Measurements from ENCODE around the gene GXYLT2.

The GXYLT2 gene, protein sequence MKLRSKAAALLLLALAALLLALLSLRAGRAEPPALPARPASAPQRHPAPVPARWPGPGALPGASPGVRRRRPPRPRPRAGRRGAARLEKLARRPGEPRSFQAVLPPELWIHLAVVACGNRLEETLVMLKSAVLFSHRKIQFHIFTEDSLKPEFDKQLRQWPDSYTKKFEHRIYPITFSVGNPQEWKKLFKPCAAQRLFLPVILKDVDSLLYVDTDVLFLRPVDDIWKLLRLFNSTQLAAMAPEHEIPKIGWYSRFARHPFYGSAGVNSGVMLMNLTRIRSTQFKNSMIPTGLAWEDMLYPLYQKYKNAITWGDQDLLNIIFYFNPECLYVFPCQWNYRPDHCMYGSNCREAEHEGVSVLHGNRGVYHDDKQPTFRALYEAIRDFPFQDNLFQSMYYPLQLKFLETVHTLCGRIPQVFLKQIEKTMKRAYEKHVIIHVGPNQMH

DNA sequence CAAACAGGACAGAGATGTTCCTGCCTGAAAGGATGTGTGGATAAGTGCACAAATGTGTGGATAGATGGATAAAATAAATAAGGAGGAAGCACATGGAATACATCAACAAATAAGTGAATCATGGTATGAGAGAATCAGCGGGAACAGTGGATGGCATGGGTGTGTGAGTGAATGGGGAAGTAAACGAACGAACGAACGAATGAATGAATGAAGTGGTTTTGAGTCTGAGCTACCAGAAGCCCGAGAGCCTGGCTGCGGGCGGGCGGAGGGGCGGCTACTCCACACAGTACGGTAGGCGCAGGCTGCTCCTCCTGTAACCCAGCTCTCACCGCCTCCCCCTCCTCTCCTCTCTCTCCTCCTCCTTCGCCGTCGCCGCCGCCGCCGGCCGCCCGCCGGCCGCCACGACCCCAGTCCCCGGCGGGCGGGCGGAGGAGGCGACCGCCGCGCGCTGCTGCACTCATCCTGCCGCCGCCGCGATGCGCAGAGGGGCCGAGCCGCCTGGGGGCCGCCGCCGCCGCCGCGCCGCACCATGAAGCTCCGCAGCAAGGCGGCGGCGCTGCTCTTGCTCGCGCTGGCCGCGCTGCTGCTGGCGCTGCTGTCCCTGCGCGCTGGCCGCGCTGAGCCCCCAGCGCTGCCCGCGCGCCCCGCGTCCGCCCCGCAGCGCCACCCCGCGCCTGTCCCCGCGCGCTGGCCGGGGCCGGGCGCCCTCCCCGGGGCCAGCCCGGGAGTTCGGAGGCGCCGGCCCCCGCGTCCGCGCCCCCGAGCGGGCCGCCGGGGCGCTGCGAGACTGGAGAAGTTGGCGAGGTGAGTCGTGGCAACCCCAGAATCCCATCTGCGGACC lies at the start of gene GXYLT2:
Gene GXYLT2, plus strand, starts transcription at position 342 of the 841 bp plus-strand sequence. Its CDS starts 188 bp downstream, at position 530.
- peak; percentile 52 to 75 for DNase-seq

DNA sequence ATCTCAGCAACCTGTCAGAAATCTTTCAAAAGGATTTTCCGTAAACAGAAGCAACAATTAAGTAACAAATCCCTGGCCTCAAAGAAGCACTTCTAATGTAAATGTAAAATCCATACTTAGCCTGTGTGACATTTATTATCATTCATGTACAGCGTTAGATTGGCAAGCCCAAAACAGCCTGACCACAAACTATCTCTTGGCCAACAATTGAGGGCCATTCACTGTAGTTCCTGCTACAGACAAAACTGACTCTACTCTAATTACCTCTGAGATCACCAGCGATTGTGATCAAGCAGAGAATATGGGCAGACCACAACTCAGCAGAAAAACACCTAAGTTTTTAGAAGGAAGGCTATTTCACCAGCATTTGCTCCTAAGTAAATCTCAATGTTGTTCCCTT lies 48.8 kb upstream of the GXYLT2 start:
- no peak for DNase-seq

DNA sequence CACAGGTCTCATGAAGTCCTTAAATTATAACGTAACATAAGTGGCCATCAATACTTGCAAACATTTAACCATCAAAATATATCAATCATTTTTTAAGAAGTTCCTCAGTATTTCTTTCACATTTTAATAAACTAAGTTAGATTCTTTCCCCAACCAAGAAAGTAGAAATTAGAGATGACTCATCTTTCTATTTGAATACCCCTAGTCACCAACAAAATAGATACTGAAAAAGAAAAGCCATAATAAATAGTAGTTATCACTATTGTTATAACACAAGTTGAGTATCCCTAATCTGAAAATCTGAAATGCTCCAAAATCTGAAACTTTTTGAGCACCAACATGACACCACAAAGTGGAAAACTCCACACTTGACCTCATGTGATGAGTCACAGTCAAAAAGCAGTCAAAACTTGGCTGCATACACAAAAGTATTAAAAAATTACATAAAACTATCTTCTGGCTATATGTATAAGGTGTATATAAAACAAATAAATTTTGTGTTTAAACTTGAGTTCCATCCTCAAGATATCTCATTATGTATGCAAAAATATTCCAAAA lies 43.3 kb upstream of the GXYLT2 start:
- DNase-seq, result no peak

DNA sequence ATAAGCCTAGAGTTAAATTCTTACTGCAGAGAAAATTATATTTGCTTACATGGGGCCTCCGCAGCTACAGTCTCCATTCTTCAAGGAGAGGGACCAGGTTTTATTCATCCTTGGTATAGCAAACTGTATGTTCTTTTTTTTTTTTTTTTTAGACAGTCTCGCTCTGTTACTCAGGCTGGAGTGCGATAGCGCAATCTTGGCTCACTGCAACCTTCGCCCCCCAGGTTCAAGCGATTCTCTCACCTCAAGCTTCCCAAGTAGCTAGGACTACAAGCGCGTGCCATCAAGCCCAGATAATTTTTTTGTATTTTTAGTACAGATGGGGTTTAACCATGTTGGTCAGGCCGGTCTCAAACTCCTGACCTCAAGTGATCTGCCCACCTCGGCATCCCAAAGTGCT lies 41.7 kb upstream of the GXYLT2 start:
- no peak for DNase-seq

DNA sequence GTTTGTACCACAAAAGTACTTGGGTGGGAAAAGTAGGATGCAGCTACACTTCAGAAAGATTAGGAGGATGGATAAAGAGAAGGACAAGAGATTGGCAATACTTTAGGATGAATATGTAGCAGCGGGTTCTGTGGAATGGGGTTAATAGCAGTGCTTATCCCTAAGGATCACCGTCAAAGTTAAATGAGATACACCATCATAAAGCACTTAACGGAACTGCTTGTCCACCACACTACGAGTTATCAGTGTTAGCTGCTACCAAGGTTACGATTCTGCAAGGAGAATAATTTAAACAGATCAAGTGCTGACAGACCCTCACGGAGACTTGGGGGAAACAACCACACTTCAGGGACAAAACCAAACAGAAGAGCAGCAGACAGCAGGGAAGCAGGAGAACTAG lies 40.6 kb upstream of the GXYLT2 start:
- no peak for DNase-seq

DNA sequence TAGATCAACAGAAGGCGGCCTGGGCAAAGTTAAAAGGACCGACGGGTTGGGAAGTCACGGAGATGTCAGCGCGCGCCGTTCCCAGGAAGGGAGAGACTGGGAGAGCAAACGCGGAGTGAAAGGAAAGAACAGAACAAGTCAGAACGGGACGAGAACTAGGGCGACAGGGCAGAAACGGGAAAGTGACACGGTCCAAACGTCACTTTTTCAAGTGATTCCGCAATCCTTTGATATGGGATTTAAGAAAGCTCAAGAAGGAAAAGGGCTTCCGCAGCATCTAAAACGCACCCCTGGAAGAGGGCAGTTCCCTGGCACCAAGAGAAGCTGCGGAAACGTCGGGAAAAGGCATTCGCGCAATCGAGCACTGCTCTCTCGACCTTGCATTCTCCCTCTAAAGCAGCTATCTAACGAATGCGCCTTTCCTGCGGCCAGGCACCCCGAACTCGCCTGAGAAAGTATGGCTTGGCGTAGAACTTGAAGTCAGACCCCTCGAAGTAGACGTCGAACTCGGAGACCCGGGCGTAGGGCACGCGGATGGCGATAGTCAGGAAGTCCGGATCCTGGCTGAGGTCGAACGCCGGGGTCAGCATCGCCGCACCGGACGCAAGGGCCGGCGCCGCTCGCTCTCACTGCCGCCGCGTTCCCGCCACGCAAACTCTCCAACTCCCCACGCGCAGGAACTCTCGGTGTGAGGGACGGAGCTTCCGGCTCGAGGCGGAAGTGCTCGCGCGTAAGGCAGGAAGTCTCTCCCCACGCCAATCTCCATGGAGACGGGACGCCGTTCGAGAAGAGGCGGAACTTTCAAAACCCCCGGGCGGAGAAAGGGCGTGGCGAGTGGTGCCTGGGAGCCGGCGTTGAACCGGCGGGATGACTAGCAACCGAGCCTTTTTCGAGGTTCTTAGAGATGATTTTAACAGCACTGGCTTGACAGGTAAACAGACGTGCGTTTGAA lies 39.8 kb upstream of the GXYLT2 start, which contains the start of gene SHQ1:
Gene SHQ1, minus strand, starts transcription at position 695 of the 952 bp plus-strand sequence. Its CDS starts 105 bp downstream, at position 590.
- DNase-seq, result peak; percentile 88 to 91

DNA sequence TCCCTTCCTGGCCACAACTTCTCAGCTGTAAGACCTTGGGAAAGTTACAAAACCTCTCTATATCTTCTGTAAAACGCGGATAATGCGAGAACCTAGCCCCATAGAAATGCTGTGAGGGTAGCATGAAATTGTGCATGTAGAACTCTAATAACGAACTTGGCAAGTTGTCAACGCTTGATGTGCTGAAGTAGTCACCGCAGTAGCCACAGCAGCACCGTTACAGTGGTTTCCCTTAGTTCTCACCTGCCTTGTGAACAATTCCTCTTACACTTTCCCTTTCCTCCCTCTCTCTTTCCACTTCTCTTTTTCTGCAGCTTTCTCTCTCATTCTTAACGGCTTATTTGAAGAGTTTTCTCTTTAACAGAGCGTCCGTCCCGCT lies 39.2 kb upstream of the GXYLT2 start:
- DNase-seq, result peak in 1 of 2 experiments; percentile 16

DNA sequence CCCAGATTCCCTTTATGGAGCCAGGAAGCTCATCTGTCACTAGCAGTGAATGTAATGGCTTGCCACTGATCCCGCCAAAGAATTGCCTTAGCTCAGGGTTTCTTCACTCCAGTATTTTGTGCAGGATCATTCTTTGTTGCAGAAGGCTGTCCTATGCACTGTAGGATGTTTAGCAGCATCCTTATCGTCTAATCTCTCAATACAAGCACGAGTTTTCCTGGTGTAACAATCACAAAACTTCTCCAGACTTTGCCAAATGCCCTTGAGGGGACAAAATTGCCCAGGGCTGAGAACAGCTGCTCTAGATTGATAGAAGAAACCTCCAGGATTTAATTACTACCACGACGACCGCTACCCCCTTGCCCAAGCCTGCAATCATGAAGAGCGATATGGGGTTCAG lies 32.8 kb upstream of the GXYLT2 start:
- no peak for DNase-seq

DNA sequence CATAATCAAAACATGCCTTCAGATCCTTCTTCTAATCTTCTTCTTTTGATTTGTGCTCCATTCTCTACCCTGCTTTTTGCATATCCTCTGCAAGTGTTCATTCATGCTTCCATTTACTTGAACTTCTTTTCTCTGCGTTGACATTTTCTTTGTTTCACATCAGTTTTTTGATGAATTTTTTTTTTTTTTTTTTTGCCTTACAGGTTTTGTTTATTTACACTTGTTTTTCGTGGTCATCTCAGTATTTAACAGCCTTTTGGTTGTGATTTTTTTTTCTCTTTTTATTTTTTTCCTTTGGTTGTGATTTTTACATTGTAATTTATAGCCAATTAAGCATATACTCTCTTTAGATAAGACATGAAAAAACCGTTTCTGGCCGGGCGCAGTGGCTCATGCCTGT lies 27.8 kb upstream of the GXYLT2 start:
- DNase-seq, result no peak

DNA sequence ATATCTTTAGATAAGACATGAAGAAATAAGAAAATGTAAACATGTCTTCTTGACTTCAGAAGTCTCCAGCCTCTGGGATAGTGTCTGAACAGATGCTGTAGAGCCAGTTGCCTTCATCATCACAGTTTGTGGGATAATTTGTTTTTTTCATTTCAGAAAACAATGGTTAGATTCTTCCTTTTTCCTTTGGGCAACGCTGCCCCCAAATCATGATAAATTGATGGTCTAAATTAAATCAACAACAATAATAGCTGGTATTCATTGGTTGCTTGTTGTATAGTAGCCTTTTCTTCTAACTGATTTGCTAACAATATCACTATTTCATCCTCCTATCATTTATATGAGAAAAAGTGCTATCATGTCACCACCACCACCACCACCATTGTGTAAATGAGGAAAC lies 27.0 kb upstream of the GXYLT2 start:
- no peak for DNase-seq

DNA sequence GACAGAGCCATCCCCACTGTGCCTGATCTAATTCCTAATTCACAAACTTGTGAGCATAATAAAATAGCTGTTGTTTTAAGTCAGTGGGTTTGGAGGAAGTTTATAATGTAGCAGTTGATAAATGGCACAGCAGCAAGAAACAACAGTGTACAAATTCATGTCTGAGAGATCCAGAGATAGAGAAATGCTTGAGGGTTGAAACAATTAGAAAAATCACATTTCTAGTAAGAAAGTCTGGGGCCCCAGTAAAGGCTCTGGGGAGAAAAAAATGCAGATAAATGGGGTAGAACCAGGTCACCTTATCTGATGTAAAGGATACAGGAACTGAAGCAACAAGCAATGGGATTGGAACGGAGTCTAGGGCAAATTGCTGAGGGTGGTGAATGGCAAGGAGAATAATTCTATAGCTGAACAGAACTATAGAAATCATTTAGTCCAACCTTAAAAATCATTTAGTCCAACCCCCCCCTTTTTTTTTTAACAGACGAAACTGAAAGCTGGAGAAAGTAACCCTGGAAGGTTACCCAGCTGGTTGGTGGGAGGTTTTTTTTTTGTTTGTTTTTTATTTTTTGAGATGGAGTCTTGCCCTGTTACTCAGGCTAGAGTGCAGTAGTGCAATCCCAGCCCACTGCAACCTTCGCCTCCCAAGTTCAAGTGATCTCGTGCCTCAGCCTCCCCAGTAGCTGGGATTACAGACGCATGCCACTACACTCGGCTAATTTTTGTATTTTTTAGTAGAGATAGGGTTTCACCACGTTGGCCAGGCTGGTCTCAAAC lies 25.3 kb upstream of the GXYLT2 start:
- no peak for DNase-seq

DNA sequence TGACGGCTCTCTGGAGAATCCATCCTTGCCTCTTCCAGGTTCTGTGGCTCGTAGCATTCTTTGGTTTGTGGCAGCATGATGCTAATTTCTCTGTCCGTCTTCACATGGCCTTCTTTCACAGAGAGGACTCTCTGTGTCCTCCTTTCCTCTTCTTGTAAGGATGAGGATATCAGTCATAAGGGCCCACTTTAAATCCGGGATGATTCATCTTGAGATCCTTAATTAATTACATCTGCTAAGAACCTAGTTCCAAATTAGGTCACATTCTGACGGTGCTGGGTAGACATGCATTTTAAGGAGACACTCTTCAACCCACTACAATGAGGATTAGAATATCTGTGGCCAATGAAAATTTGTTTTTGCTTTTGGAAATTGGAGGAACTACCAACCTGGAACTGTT lies 15.7 kb upstream of the GXYLT2 start:
- no peak for DNase-seq

DNA sequence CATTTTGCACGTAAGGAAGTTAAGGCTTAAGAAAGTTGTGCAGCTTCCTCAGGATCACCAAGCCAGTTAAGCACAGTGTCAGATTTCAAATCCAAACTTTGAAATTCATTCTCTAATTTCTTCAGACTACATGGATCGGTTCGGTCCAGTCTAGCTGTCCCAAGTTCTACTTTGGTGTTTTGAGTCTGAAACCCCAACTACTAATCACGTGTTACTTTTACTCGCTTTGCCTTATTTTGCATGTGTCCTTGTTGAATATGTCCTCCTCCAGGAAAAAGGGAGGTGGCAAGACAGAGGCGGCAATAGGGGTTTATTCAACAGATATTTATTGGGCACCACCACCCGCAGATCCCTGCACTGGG lies 522 bp upstream of the GXYLT2 start:
- DNase-seq, result no peak

DNA sequence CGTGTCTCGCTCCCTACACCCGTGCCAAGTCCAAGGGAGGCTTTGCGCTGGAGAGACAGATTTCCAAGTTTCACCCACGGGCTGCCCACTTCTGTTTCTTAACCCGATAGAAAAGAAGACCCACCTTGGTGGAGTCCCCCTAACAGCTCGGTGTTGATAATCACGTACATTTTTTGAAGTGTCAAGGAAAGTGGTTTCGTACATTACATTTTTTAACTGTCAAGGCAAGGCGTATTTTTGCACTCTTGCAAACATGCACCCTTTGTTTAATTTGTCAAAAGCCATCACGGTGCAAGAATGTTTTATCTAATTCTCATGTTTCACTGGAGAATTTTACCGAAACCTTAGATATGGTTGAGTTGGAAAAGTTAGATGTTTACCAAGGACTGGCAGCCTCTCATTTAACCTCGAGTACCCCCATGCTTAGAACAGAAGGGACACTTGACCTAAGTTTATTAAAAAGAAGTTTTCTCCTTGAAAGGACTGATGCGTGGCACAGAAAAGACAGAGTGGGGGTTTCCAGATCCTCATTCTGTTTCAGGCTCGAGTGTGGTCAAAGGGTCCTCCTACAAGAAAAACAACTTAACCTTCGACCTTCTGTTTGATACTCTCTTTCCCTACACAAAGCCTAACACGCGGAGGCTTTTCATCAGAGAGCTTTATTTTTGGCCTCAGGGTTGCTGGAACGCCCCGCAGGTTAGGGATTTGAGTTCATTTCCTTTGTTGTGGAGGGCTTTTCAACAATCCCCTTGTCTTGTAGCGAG lies 882 bp downstream of the GXYLT2 start:
- peak in 1 of 2 experiments; percentile 43 for DNase-seq

DNA sequence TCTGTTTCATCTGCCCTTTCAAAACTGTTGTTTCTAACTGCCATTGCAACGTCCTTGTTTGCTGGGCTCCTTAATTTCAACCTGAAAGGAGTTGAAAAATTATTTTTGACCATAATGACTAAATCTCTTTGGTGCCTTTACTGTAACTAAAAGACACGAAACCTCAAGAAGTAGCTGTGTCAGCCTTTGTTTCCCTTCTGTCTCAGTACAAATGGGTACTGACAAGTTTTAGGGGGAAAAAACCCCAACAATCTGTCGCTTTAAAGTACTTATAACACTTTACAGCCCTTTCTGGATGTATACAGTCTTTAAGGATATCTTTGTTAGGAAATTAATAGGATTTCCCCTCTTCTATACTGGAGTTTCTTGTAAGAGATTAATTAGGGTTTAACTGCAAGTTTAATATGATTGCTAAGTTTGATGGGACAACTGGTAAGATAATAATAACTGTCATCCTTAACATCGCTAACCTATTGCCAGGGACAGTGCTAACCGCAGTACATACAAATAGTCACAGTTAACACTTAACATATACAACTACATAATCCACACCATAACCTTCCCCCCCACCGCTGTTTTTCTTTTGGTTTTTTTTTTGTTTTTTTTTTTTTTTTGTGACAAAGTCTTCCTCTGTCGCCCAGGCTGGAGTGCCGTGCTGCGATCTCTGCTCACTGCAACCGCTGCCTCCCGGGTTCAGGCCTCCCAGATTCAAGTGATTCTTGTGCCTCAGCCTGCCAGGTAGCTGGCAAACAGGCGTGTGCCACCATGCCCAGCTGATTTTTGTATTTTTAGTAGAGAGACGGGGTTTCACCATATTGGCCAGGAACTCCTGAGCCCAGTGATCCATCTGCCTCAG lies 1.7 kb downstream of the GXYLT2 start:
- no peak for DNase-seq

DNA sequence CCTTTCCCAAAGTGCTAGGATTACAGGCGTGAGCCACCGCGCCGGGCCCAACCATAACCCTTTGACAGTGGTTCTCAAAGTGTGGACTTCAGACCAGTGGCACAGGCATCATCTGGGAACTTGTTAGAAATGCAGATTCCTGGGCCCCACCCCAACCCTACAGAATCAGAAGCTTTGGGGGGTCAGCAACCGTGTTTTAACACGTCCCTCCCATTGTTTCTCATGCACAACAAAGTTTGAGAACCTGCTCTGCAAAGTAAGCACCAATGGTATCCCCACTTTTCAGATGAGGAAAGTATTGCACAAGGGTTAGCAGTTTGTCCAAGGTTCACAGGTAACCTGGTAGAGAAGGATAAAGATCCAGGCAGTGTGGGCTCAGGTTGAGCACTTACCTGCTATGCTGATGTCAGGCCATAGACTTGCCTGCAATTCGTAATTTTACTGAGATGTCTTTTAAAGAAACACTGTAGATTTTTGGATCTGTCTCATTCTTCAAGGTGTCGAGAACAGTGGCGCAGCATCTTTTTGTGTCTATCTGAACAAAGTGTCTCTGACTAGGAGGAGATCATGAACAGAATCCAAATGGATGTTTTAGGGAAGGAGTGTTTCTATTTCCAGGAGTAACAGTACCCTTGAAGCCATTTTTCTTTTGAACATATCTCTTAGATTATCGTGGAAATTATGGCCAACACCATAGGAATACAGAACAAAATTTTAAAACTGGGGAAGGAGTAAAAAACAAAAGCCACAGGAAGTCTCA lies 2.5 kb downstream of the GXYLT2 start:
- DNase-seq, result no peak

DNA sequence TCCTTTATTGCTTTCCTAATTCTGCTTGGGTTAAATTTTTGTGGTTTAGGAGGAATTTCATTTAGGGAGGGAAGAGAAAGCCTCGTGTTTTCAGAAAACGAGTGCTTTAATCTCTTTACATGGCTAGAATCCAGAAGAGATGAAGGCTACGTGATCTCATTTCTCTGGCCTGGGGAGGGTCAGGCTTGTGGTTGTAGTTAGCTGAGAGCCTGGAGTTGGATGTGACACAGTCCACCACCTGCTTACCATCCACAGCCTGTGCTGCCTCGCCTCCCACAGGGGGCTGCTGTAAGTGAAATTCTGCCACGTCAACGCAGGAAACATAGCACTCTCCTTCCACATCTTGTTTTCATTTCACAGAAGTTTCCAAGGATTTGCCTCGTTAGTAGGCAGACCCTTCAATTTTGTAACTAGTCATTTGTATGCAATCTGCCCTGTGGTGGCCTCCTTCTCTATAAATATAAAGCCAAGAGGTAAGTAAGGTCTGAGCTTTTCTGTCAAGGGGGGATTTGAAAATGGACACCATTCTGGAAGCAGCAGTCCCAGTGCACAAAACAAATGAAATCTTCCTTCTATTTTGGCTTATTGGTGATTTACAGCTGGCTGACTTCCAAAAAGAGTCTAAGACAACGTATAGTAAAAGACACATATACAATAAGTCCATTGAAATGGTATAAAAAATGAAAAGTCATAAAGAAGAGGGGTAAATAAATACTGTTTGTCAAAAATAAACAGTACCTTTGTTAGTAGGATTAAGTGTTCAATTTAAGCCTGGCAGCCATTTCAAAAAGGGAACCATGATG lies 3.4 kb downstream of the GXYLT2 start:
- peak; percentile 24 to 71 for DNase-seq

All from NCI-H2081 (cell line).